Neural cell (in vitro differentiated cells): ENCODE measurements around the gene ST6GALNAC2. TPM values are rescaled to one million over a fixed set of nuclear protein-coding genes. Genes with fewer than 3 reads are reported as not detected.

ENCODE experiments used
- H2AFZ ChIP-seq: fragments of 200-600, 300-800 bp; sonication (generic), shearing (Covaris generic); 2 replicates; pipeline ENCODE4 v1.6.0; 2014; ENCODE audit warnings: low read depth, mild to moderate bottlenecking, antibody characterized with exemption, low read length, moderate library complexity
- H3F3A ChIP-seq: fragments of 200-600 bp; shearing (Covaris generic); 2 replicates; pipeline ENCODE4 v1.6.1; 2016; ENCODE audit warnings: mild to moderate bottlenecking, moderate library complexity, mixed read lengths, antibody characterized with exemption, low read length; ENCODE audit not compliant: insufficient read depth, poor library complexity, severe bottlenecking
- H3K27ac ChIP-seq: fragments of 200-600, 300-800 bp; sonication (generic), shearing (Covaris generic); 2 replicates; pipeline ENCODE4 v1.5.1; 2014; ENCODE audit warnings: mild to moderate bottlenecking, low read length, moderate library complexity
- H3K27me3 ChIP-seq: fragments of 300-800, 200-600 bp; sonication (generic), shearing (Covaris generic); 2 replicates; pipeline ENCODE4 v1.6.0; 2014; ENCODE audit warnings: mild to moderate bottlenecking, low read depth, low read length, moderate library complexity; ENCODE audit not compliant: insufficient read depth
- H3K36me3 ChIP-seq: fragments of 300-800, 200-600 bp; sonication (generic), shearing (Covaris generic); 2 replicates; pipeline ENCODE4 v1.5.1; 2014; ENCODE audit warnings: mild to moderate bottlenecking, antibody characterized with exemption, low read length, moderate library complexity; ENCODE audit not compliant: insufficient read depth
- H3K4me2 ChIP-seq: fragments of 300-800, 200-600 bp; sonication (generic), shearing (Covaris generic); 2 replicates; pipeline ENCODE4 v1.6.0; 2014; ENCODE audit warnings: mild to moderate bottlenecking, low read length
- H3K4me3 ChIP-seq: fragments of 300-800, 200-600 bp; sonication (generic), shearing (Covaris generic); 2 replicates; pipeline ENCODE4 v1.5.1; 2014; ENCODE audit warnings: mild to moderate bottlenecking, low read length, moderate library complexity
- H3K79me2 ChIP-seq: fragments of 200-600 bp; shearing (Covaris generic); replicated peaks from 2 replicates; pipeline ENCODE4 v1.6.0; 2014; ENCODE audit warnings: mild to moderate bottlenecking, low read length, moderate library complexity; ENCODE audit not compliant: insufficient read depth
- H3K9ac ChIP-seq: fragments of 300-800, 200-600 bp; sonication (generic), shearing (Covaris generic); 2 replicates; pipeline ENCODE4 v1.6.1; 2016; ENCODE audit warnings: mild to moderate bottlenecking, low read length, mixed read lengths
- H3K9me2 ChIP-seq: fragments of 200-600 bp; shearing (Covaris generic); 2 replicates; pipeline ENCODE4 v1.6.1; 2016; ENCODE audit warnings: mild to moderate bottlenecking, low read length, mixed read lengths; ENCODE audit not compliant: insufficient read depth
- H3K9me3 ChIP-seq: fragments of 200-600, 300-800 bp; sonication (generic), shearing (Covaris generic); 2 replicates; pipeline ENCODE4 v1.6.1; 2016; ENCODE audit warnings: mild to moderate bottlenecking, mixed run types, low read length, moderate library complexity, mixed read lengths
- H4K20me1 ChIP-seq: fragments of 200-600 bp; shearing (Covaris generic); 2 replicates; pipeline ENCODE4 v1.6.1; 2016; ENCODE audit warnings: mild to moderate bottlenecking, mixed run types; ENCODE audit not compliant: insufficient read depth
- CTCF ChIP-seq: fragments of 450-650 bp; IDR thresholded peaks from 2 replicates; pipeline ENCODE4 v1.5.1; 2014; ENCODE audit warnings: antibody characterized with exemption, mild to moderate bottlenecking, moderate library complexity; ENCODE audit not compliant: poor library complexity, severe bottlenecking
- EP300 ChIP-seq: fragments of 450-650 bp; conservative IDR thresholded peaks from 2 replicates; pipeline ENCODE4 v1.6.1; 2014; ENCODE audit warnings: antibody characterized with exemption, mild to moderate bottlenecking, moderate library complexity; ENCODE audit not compliant: poor library complexity, severe bottlenecking
- EZH2 ChIP-seq: fragments of 200-600, 300-800 bp; shearing (Covaris generic), sonication (generic); IDR thresholded peaks from 2 replicates; pipeline ENCODE4 v1.6.1; 2014; ENCODE audit warnings: antibody characterized with exemption, low read length, borderline replicate concordance, mild to moderate bottlenecking; ENCODE audit not compliant: insufficient read depth, poor library complexity, severe bottlenecking
- MXI1 ChIP-seq: fragments of 450-650 bp; conservative IDR thresholded peaks from 2 replicates; pipeline ENCODE4 v1.6.1; 2014; ENCODE audit warnings: antibody characterized with exemption, mild to moderate bottlenecking; ENCODE audit not compliant: poor library complexity, severe bottlenecking
- POLR2AphosphoS5 ChIP-seq: IDR thresholded peaks from 2 replicates; pipeline ENCODE4 v1.6.1; 2012
- RAD21 ChIP-seq: fragments of 450-650 bp; conservative IDR thresholded peaks from 2 replicates; pipeline ENCODE4 v1.6.1; 2014; ENCODE audit warnings: antibody characterized with exemption, mild to moderate bottlenecking, moderate library complexity
- REST ChIP-seq: IDR thresholded peaks from 2 replicates; pipeline ENCODE4 v1.6.1; 2012; ENCODE audit warnings: borderline replicate concordance
- SMC3 ChIP-seq: fragments of 450-650 bp; conservative IDR thresholded peaks from 2 replicates; pipeline ENCODE4 v1.6.1; 2014; ENCODE audit warnings: antibody characterized with exemption, mild to moderate bottlenecking, moderate library complexity; ENCODE audit not compliant: poor library complexity
- TAF1 ChIP-seq: IDR thresholded peaks from 2 replicates; pipeline ENCODE4 v1.6.1; 2012; ENCODE audit warnings: low read depth
- polyA plus RNA-seq: library from polyadenylated mRNA; depleted of rRNA; stranded (reverse); fragments of >200 nt; gene quantifications from 2 replicates; pipeline ENCODE4 v1.2.3, GENCODE V29; 2014

The ST6GALNAC2 gene
- polyA plus RNA-seq, 1 donor from 2014 or later: not detected

- Histone ChIP-seq H3K9me2 (no peaks in the 10 kb centered on the region), H3K36me3 (no peaks in the 10 kb centered on the region), H3K9ac (no peak overlapping the region), H3K9me3 (no peaks in the 10 kb centered on the region), H3K27me3 (no peaks in the 10 kb centered on the region), H3F3A (no peaks in the 10 kb centered on the region), H3K4me2 (no peak overlapping the region), H3K79me2 (no peaks in the 10 kb centered on the region), H3K4me3 (no peak overlapping the region), H4K20me1 (no peaks in the 10 kb centered on the region), H2AFZ (no peak overlapping the region), H3K27ac (no peak overlapping the region)
- TF ChIP-seq POLR2AphosphoS5: no peak
- TF ChIP-seq REST: no peak
- TF ChIP-seq RAD21: peak; percentile 91
- no peak for TF ChIP-seq MXI1
- no peak for TF ChIP-seq TAF1
- no peak for TF ChIP-seq EZH2
- peak; percentile 91 for TF ChIP-seq SMC3
- peak; percentile 91 for TF ChIP-seq CTCF
- no peak for TF ChIP-seq EP300
These were observed 38.4 kb downstream of the ST6GALNAC2 start for GRCh38 chr17:76547183-76547641.

- Histone ChIP-seq H3K4me2 (no peak overlapping the region), H3K36me3 (no peaks in the 10 kb centered on the region), H3K4me3 (no peak overlapping the region), H2AFZ (no peak overlapping the region), H3K27me3 (no peaks in the 10 kb centered on the region), H3K9me3 (no peaks in the 10 kb centered on the region), H3F3A (no peaks in the 10 kb centered on the region), H3K27ac (no peak overlapping the region), H3K9me2 (no peaks in the 10 kb centered on the region), H3K9ac (peak overlapping the region; percentile 25), H4K20me1 (no peaks in the 10 kb centered on the region), H3K79me2 (no peaks in the 10 kb centered on the region)
- TF ChIP-seq CTCF: no peak
- no peak for TF ChIP-seq POLR2AphosphoS5
- no peak for TF ChIP-seq RAD21
- TF ChIP-seq EP300: no peak
- no peak for TF ChIP-seq REST
- TF ChIP-seq EZH2: no peak
- no peak for TF ChIP-seq TAF1
- no peak for TF ChIP-seq SMC3
- TF ChIP-seq MXI1: no peak
These were observed 39.0 kb downstream of the ST6GALNAC2 start for GRCh38 chr17:76546556-76547182.
